NAMALWA (cell line): Measurements from ENCODE around the gene EPB41L4A.

Experiments
- DNase-seq: peaks from one replicate; pipeline ENCODE4 v3.0.0-alpha.2; 2015; ENCODE audit warnings: low spot score

EPB41L4A gene

DNA sequence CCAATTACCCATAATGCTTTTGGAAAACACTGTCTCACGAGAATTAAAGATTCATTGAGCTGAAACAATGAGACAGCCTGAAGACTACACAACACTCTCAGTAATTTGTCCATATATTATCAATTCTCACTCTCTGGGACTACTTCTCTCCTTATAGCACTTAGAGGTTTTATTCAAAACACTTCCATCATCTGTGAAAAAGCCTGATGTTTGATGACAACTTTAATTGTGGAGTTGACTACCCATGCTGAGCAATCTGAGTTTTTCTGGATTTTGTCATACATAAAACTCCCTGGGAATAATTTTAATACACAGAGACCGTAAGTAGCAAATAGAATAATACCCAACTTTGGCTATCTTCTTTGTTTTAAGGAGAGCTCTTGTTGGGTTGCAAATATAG is 305.5 kb downstream of the EPB41L4A start:
- no peak for DNase-seq
